CD4-positive, alpha-beta T cell treated with Interleukin-15 for 1 hour (primary cell): ENCODE data around the gene NOP9.
A peak's percentile ranks its signal among the peaks of the same experiment; 100 is the strongest.

Source experiments
- DNase-seq: peaks from one replicate; pipeline ENCODE4 v3.0.0-alpha.2; 2020

NOP9 gene

GRCh38 chr14:24310646-24311604 is 11.3 kb downstream of the NOP9 start, which contains the start of gene LTB4R:
Gene LTB4R (plus strand): TSS chr14:24311502. CDS start chr14:24315652, 4,150 bp downstream.
- DNase-seq = peak; percentile 77

GRCh38 chr14:24311837-24312615 is 12.4 kb downstream of the NOP9 start:
- DNase-seq = no peak

GRCh38 chr14:24312736-24313507 is 13.3 kb downstream of the NOP9 start:
- DNase-seq = peak; percentile 53

GRCh38 chr14:24313913-24314312 is 14.3 kb downstream of the NOP9 start:
- no peak for DNase-seq

GRCh38 chr14:24314377-24315193 is 14.9 kb downstream of the NOP9 start:
- no peak for DNase-seq

- DNase-seq = no peak
These were observed 15.7 kb downstream of the NOP9 start for GRCh38 chr14:24315243-24315806.

GRCh38 chr14:24315807-24316596 is 16.4 kb downstream of the NOP9 start:
- no peak for DNase-seq

GRCh38 chr14:24316597-24316950 is 16.9 kb downstream of the NOP9 start:
- DNase-seq = no peak

GRCh38 chr14:24317141-24317928 is 17.7 kb downstream of the NOP9 start:
- DNase-seq = no peak

GRCh38 chr14:24321212-24321975 is 21.7 kb downstream of the NOP9 start:
- DNase-seq = no peak

- no peak for DNase-seq
These were observed 23.0 kb downstream of the NOP9 start for GRCh38 chr14:24322672-24323071.

- DNase-seq = no peak
These were observed 23.7 kb downstream of the NOP9 start for GRCh38 chr14:24323341-24323740.

GRCh38 chr14:24324024-24324423 is 24.4 kb downstream of the NOP9 start:
- DNase-seq = no peak

- no peak for DNase-seq
These were observed 25.4 kb downstream of the NOP9 start for GRCh38 chr14:24325041-24325530.

GRCh38 chr14:24325963-24326362 is 26.3 kb downstream of the NOP9 start:
- DNase-seq = peak; percentile 11

- DNase-seq = no peak
These were observed 27.7 kb downstream of the NOP9 start for GRCh38 chr14:24327303-24327702.

GRCh38 chr14:24327914-24328313 is 28.3 kb downstream of the NOP9 start:
- peak; percentile 52 for DNase-seq

- no peak for DNase-seq
These were observed 29.5 kb downstream of the NOP9 start for GRCh38 chr14:24329073-24329663.

GRCh38 chr14:24329736-24330135 is 30.1 kb downstream of the NOP9 start:
- DNase-seq = peak; percentile 84
